H9 (cell line): Measurements from ENCODE around the gene EXOC3L4. TPM values are rescaled to one million over a fixed set of nuclear protein-coding genes. Genes with fewer than 3 reads are reported as not detected.

ENCODE experiments used
- DNase-seq: peaks from one replicate; pipeline ENCODE4 v3.0.0-alpha.2; 2017
- H2AFZ ChIP-seq: one replicate; pipeline ENCODE4 v1.6.1; 2013; ENCODE audit warnings: mild to moderate bottlenecking, low read length, control low read depth, moderate library complexity
- H2AK5ac ChIP-seq: 2 replicates; pipeline ENCODE4 v1.6.1; 2013; ENCODE audit warnings: low read length, control low read depth, mixed read lengths; ENCODE audit not compliant: insufficient read length
- H2BK120ac ChIP-seq: one replicate; pipeline ENCODE4 v1.6.1; 2013; ENCODE audit warnings: low read depth, mild to moderate bottlenecking, low read length, control low read depth, inconsistent platforms; ENCODE audit not compliant: poor library complexity, severe bottlenecking
- H2BK12ac ChIP-seq: 2 replicates; pipeline ENCODE4 v1.6.1; 2013; ENCODE audit warnings: low read length, control low read depth, mixed read lengths, low read depth; ENCODE audit not compliant: insufficient read length
- H2BK15ac ChIP-seq: 2 replicates; pipeline ENCODE4 v1.6.1; 2013; ENCODE audit warnings: low read depth, low read length, control low read depth
- H2BK20ac ChIP-seq: one replicate; pipeline ENCODE4 v1.6.1; 2013; ENCODE audit warnings: low read depth, mild to moderate bottlenecking, low read length, control low read depth, inconsistent platforms; ENCODE audit not compliant: poor library complexity, severe bottlenecking
- H2BK5ac ChIP-seq: 2 replicates; pipeline ENCODE4 v1.6.1; 2013; ENCODE audit warnings: low read length, control low read depth, mixed read lengths; ENCODE audit not compliant: insufficient read length
- H3K14ac ChIP-seq: 2 replicates; pipeline ENCODE4 v1.6.1; 2013; ENCODE audit warnings: low read length, control low read depth; ENCODE audit not compliant: insufficient read depth
- H3K18ac ChIP-seq: 2 replicates; pipeline ENCODE4 v1.6.1; 2013; ENCODE audit warnings: low read depth, mild to moderate bottlenecking, mixed read lengths, low read length, control low read depth; ENCODE audit not compliant: insufficient read length
- H3K23ac ChIP-seq: 2 replicates; pipeline ENCODE4 v1.6.1; 2013; ENCODE audit warnings: low read length, control low read depth, mixed read lengths, low read depth; ENCODE audit not compliant: insufficient read length
- H3K23me2 ChIP-seq: 2 replicates; pipeline ENCODE4 v1.6.1; 2013; ENCODE audit warnings: low read depth, mild to moderate bottlenecking, mixed read lengths, low read length, control low read depth; ENCODE audit not compliant: insufficient read length, poor library complexity, severe bottlenecking
- H3K27ac ChIP-seq: 2 replicates; pipeline ENCODE4 v1.5.1; 2013; ENCODE audit warnings: low read length, control low read depth, mixed read lengths, low read depth; ENCODE audit not compliant: insufficient read length
- H3K27me3 ChIP-seq: 2 replicates; pipeline ENCODE4 v1.6.1; 2013; ENCODE audit warnings: low read length, control low read depth, inconsistent platforms; ENCODE audit not compliant: insufficient read depth
- H3K4ac ChIP-seq: 2 replicates; pipeline ENCODE4 v1.6.1; 2013; ENCODE audit warnings: low read depth, mild to moderate bottlenecking, control low read depth, inconsistent platforms, low read length, moderate library complexity
- H3K4me1 ChIP-seq: 2 replicates; pipeline ENCODE4 v1.6.1; 2013; ENCODE audit warnings: low read length, control low read depth, inconsistent platforms; ENCODE audit not compliant: insufficient read depth
- H3K4me2 ChIP-seq: 2 replicates; pipeline ENCODE4 v1.6.1; 2013; ENCODE audit warnings: low read length, control low read depth, mixed read lengths; ENCODE audit not compliant: insufficient read length, insufficient read depth
- H3K56ac ChIP-seq: 2 replicates; pipeline ENCODE4 v1.6.1; 2013; ENCODE audit warnings: low read depth, mild to moderate bottlenecking, mixed read lengths, low read length, control low read depth; ENCODE audit not compliant: insufficient read length
- H3K79me1 ChIP-seq: 2 replicates; pipeline ENCODE4 v1.6.1; 2013; ENCODE audit warnings: low read depth, mild to moderate bottlenecking, moderate library complexity, low read length, control low read depth, inconsistent platforms; ENCODE audit not compliant: insufficient read depth, poor library complexity, severe bottlenecking
- H3K79me2 ChIP-seq: 2 replicates; pipeline ENCODE4 v1.6.1; 2013; ENCODE audit warnings: low read length, control low read depth, inconsistent platforms; ENCODE audit not compliant: insufficient read depth
- H3K9ac ChIP-seq: 2 replicates; pipeline ENCODE4 v1.6.1; 2013; ENCODE audit warnings: low read length, control low read depth, mixed read lengths; ENCODE audit not compliant: insufficient read length; ENCODE audit errors: extremely low read depth
- H3K9me3 ChIP-seq: one replicate; pipeline ENCODE4 v1.6.1; 2013; ENCODE audit warnings: low read depth, low read length, inconsistent platforms; ENCODE audit not compliant: control insufficient read depth
- H3T11ph ChIP-seq: one replicate; pipeline ENCODE4 v1.6.1; 2013; ENCODE audit warnings: mild to moderate bottlenecking, low read length, control low read depth, inconsistent platforms
- H4K20me1 ChIP-seq: one replicate; pipeline ENCODE4 v1.6.1; 2013; ENCODE audit not compliant: control insufficient read depth, insufficient read length, insufficient read depth
- H4K5ac ChIP-seq: 2 replicates; pipeline ENCODE4 v1.6.1; 2013; ENCODE audit warnings: low read depth, mild to moderate bottlenecking, mixed read lengths, low read length, control low read depth; ENCODE audit not compliant: insufficient read length
- H4K8ac ChIP-seq: replicated peaks from 2 replicates; pipeline ENCODE4 v1.6.1; 2013; ENCODE audit warnings: low read length, control low read depth, mixed read lengths, low read depth; ENCODE audit not compliant: insufficient read length
- H4K91ac ChIP-seq: 2 replicates; pipeline ENCODE4 v1.6.1; 2013; ENCODE audit warnings: low read depth, mild to moderate bottlenecking, moderate library complexity, mixed read lengths, low read length, control low read depth; ENCODE audit not compliant: insufficient read length
- H3K27ac Mint-ChIP-seq, 3 experiments: 2 replicates in 2 of 3; 3 replicates in 1 of 3; pipeline ENCODE4 v1.8.0; 2020 to 2021; ENCODE audit warnings: mixed read lengths in 3 of 3, mild to moderate bottlenecking in 1 of 3, moderate library complexity in 1 of 3
- H3K27me3 Mint-ChIP-seq: 2 replicates; pipeline ENCODE4 v1.8.0; 2021; ENCODE audit warnings: low read depth, mild to moderate bottlenecking, moderate library complexity, mixed read lengths
- H3K36me3 Mint-ChIP-seq, 3 experiments: 2 replicates in 2 of 3; 3 replicates in 1 of 3; pipeline ENCODE4 v1.8.0; 2020 to 2021; ENCODE audit warnings: low read depth in 3 of 3, mixed read lengths in 3 of 3; ENCODE audit not compliant: insufficient read depth in 1 of 3
- H3K4me1 Mint-ChIP-seq, 2 experiments: 2 replicates each; pipeline ENCODE4 v1.8.0; 2020; ENCODE audit warnings: mixed read lengths in 2 of 2
- H3K4me3 Mint-ChIP-seq, 2 experiments: 2 replicates in 1 of 2; 3 replicates in 1 of 2; pipeline ENCODE4 v1.8.0; 2020 to 2021; ENCODE audit warnings: mild to moderate bottlenecking in 2 of 2, mixed read lengths in 2 of 2, moderate library complexity in 1 of 2
- H3K9me3 Mint-ChIP-seq, 2 experiments: 2 replicates in 1 of 2; 3 replicates in 1 of 2; pipeline ENCODE4 v1.8.0; 2020; ENCODE audit warnings: mild to moderate bottlenecking in 2 of 2, mixed read lengths in 2 of 2, moderate library complexity in 1 of 2
- WGBS: extraction: QIAGEN DNeasy Blood & Tissue Kit; methylation state at CpG from one replicate; pipeline ENCODE4 v1.1.7; 2013; ENCODE audit warnings: missing lambda C conversion rate, low lambda C conversion rate, mixed read lengths; ENCODE audit not compliant: insufficient read length; ENCODE audit errors: extremely low coverage; 5-methylcytosine and 5-hydroxymethylcytosine counted together
- total RNA-seq: library from RNA; stranded (reverse); gene quantifications from 2 replicates; pipeline ENCODE4 v1.2.1, GENCODE V29; 2021
- TF ChIP-seq, protein P1 (sequence below): fragments of 200-600 bp; sonication (generic); conservative IDR thresholded peaks from 3 replicates; pipeline ENCODE4 v1.8.0; 2021; ENCODE audit warnings: antibody characterized with exemption, mild to moderate bottlenecking

EXOC3L4 gene
- total RNA-seq, 1 experiment from 2014 or later, result 0.42 TPM

GRCh38 chr14:103087343-103087835, 7.1 kb upstream of the EXOC3L4 start:
- Histone ChIP-seq H3K4me2 (no peak overlapping the region), H3K56ac (no peak overlapping the region), H2BK12ac (no peak overlapping the region), H3K79me2 (no peaks in the 10 kb centered on the region), H3K23ac (no peak overlapping the region), H3T11ph (no peak overlapping the region), H3K18ac (no peak overlapping the region), H3K14ac (no peak overlapping the region), H2AK5ac (no peak overlapping the region), H3K9me3 (no peaks in the 10 kb centered on the region), H2BK20ac (no peak overlapping the region), H2AFZ (no peak overlapping the region), H2BK5ac (no peak overlapping the region), H3K4me1 (no peaks in the 10 kb centered on the region), H3K27me3 (peaks cover 1% of the 10 kb centered on the region; the same call in 1 of the 2 replicates), H4K5ac (no peak overlapping the region), H3K9ac (no peak overlapping the region), H4K20me1 (no peaks in the 10 kb centered on the region), H3K23me2 (peaks cover 4% of the 10 kb centered on the region), H3K79me1 (no peaks in the 10 kb centered on the region), H3K4ac (no peak overlapping the region), H2BK120ac (no peak overlapping the region), H4K91ac (no peak overlapping the region), H4K8ac (no peak overlapping the region), H3K27ac (no peak overlapping the region), H2BK15ac (no peak overlapping the region)
- no peak overlapping the region for H3K4me3 Mint-ChIP-seq
- no CpG with 5 or more reads among the region's 13 CpGs for whole genome bisulfite sequencing
- no peaks in the 10 kb centered on the region for H3K9me3 Mint-ChIP-seq
- DNase-seq, result no peak
- H3K27ac Mint-ChIP-seq, result no peak overlapping the region
- no peaks in the 10 kb centered on the region for H3K36me3 Mint-ChIP-seq
- TF ChIP-seq, protein P1, sequence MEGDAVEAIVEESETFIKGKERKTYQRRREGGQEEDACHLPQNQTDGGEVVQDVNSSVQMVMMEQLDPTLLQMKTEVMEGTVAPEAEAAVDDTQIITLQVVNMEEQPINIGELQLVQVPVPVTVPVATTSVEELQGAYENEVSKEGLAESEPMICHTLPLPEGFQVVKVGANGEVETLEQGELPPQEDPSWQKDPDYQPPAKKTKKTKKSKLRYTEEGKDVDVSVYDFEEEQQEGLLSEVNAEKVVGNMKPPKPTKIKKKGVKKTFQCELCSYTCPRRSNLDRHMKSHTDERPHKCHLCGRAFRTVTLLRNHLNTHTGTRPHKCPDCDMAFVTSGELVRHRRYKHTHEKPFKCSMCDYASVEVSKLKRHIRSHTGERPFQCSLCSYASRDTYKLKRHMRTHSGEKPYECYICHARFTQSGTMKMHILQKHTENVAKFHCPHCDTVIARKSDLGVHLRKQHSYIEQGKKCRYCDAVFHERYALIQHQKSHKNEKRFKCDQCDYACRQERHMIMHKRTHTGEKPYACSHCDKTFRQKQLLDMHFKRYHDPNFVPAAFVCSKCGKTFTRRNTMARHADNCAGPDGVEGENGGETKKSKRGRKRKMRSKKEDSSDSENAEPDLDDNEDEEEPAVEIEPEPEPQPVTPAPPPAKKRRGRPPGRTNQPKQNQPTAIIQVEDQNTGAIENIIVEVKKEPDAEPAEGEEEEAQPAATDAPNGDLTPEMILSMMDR, result no peak
- peaks cover 11% of the 10 kb centered on the region for H3K27me3 Mint-ChIP-seq
- peaks cover 5 to 12% of the 10 kb centered on the region in 2 experiments for H3K4me1 Mint-ChIP-seq
